Embryonic facial prominence (tissue), 1 donor: Measurements from ENCODE around the gene PICALM.
"Not testable (repeated sequence)": the region's sequence is repeated elsewhere in the genome, so short reads cannot be mapped to it uniquely, and the experiment has no call there.

Experiments
- DNase-seq: peaks from one replicate; pipeline ENCODE4 v3.0.0-alpha.2; 2016; ENCODE audit errors: extremely low spot score

PICALM gene

GRCh38 chr11:85977751-85978160 is 91.1 kb downstream of the PICALM start:
- no peak for DNase-seq

GRCh38 chr11:85976525-85976924 is 92.4 kb downstream of the PICALM start:
- no peak for DNase-seq

GRCh38 chr11:85974122-85974521 is 94.8 kb downstream of the PICALM start:
- no peak for DNase-seq

- DNase-seq, result no peak
These were observed 98.3 kb downstream of the PICALM start for GRCh38 chr11:85970593-85970992.

- no peak for DNase-seq
These were observed 101.4 kb downstream of the PICALM start for GRCh38 chr11:85967457-85967856.

GRCh38 chr11:85965202-85965601 is 103.7 kb downstream of the PICALM start:
- no peak for DNase-seq

- DNase-seq, result peak; percentile 11
These were observed 106.9 kb downstream of the PICALM start for GRCh38 chr11:85961930-85962363.

GRCh38 chr11:85961130-85961529 is 107.8 kb downstream of the PICALM start:
- DNase-seq, result no peak

GRCh38 chr11:85960678-85961077 is 108.2 kb downstream of the PICALM start:
- no peak for DNase-seq

- DNase-seq, result no peak
These were observed 113.4 kb downstream of the PICALM start for GRCh38 chr11:85955531-85955930.

GRCh38 chr11:85953491-85954143 is 115.3 kb downstream of the PICALM start:
- DNase-seq, result no peak

GRCh38 chr11:85952108-85952485 is 116.8 kb downstream of the PICALM start:
- not testable (repeated sequence) for DNase-seq

GRCh38 chr11:85951428-85952107 is 117.3 kb downstream of the PICALM start:
- DNase-seq, result no peak

GRCh38 chr11:85951049-85951405 is 117.9 kb downstream of the PICALM start:
- DNase-seq, result no peak

- no peak for DNase-seq
These were observed 118.4 kb downstream of the PICALM start for GRCh38 chr11:85950317-85951048.

GRCh38 chr11:85949798-85950197 is 119.1 kb downstream of the PICALM start:
- DNase-seq, result no peak

- DNase-seq, result no peak
These were observed 120.0 kb downstream of the PICALM start for GRCh38 chr11:85948884-85949283.

GRCh38 chr11:85947431-85948272 is 121.2 kb downstream of the PICALM start:
- DNase-seq, result no peak

GRCh38 chr11:85946221-85946620 is 122.7 kb downstream of the PICALM start:
- DNase-seq, result no peak

GRCh38 chr11:85945788-85946187 is 123.1 kb downstream of the PICALM start:
- DNase-seq, result no peak

GRCh38 chr11:85945296-85945695 is 123.6 kb downstream of the PICALM start:
- DNase-seq, result no peak

GRCh38 chr11:85941380-85941973 is 127.4 kb downstream of the PICALM start:
- no peak for DNase-seq
